Neural cell (in vitro differentiated cells): ENCODE data around the gene RANGRF. TPM values are rescaled to one million over a fixed set of nuclear protein-coding genes. Genes with fewer than 3 reads are reported as not detected.

Experiments used
- H2AFZ ChIP-seq: fragments of 200-600, 300-800 bp; sonication (generic), shearing (Covaris generic); 2 replicates; pipeline ENCODE4 v1.6.0; 2014; ENCODE audit warnings: low read depth, mild to moderate bottlenecking, antibody characterized with exemption, low read length, moderate library complexity
- H3F3A ChIP-seq: fragments of 200-600 bp; shearing (Covaris generic); 2 replicates; pipeline ENCODE4 v1.6.1; 2016; ENCODE audit warnings: mild to moderate bottlenecking, moderate library complexity, mixed read lengths, antibody characterized with exemption, low read length; ENCODE audit not compliant: insufficient read depth, poor library complexity, severe bottlenecking
- H3K27ac ChIP-seq: fragments of 200-600, 300-800 bp; sonication (generic), shearing (Covaris generic); 2 replicates; pipeline ENCODE4 v1.5.1; 2014; ENCODE audit warnings: mild to moderate bottlenecking, low read length, moderate library complexity
- H3K27me3 ChIP-seq: fragments of 300-800, 200-600 bp; sonication (generic), shearing (Covaris generic); 2 replicates; pipeline ENCODE4 v1.6.0; 2014; ENCODE audit warnings: mild to moderate bottlenecking, low read depth, low read length, moderate library complexity; ENCODE audit not compliant: insufficient read depth
- H3K36me3 ChIP-seq: fragments of 300-800, 200-600 bp; sonication (generic), shearing (Covaris generic); 2 replicates; pipeline ENCODE4 v1.5.1; 2014; ENCODE audit warnings: mild to moderate bottlenecking, antibody characterized with exemption, low read length, moderate library complexity; ENCODE audit not compliant: insufficient read depth
- H3K4me2 ChIP-seq: fragments of 300-800, 200-600 bp; sonication (generic), shearing (Covaris generic); 2 replicates; pipeline ENCODE4 v1.6.0; 2014; ENCODE audit warnings: mild to moderate bottlenecking, low read length
- H3K4me3 ChIP-seq: fragments of 300-800, 200-600 bp; sonication (generic), shearing (Covaris generic); 2 replicates; pipeline ENCODE4 v1.5.1; 2014; ENCODE audit warnings: mild to moderate bottlenecking, low read length, moderate library complexity
- H3K79me2 ChIP-seq: fragments of 200-600 bp; shearing (Covaris generic); replicated peaks from 2 replicates; pipeline ENCODE4 v1.6.0; 2014; ENCODE audit warnings: mild to moderate bottlenecking, low read length, moderate library complexity; ENCODE audit not compliant: insufficient read depth
- H3K9ac ChIP-seq: fragments of 300-800, 200-600 bp; sonication (generic), shearing (Covaris generic); 2 replicates; pipeline ENCODE4 v1.6.1; 2016; ENCODE audit warnings: mild to moderate bottlenecking, low read length, mixed read lengths
- H3K9me2 ChIP-seq: fragments of 200-600 bp; shearing (Covaris generic); 2 replicates; pipeline ENCODE4 v1.6.1; 2016; ENCODE audit warnings: mild to moderate bottlenecking, low read length, mixed read lengths; ENCODE audit not compliant: insufficient read depth
- H3K9me3 ChIP-seq: fragments of 200-600, 300-800 bp; sonication (generic), shearing (Covaris generic); 2 replicates; pipeline ENCODE4 v1.6.1; 2016; ENCODE audit warnings: mild to moderate bottlenecking, mixed run types, low read length, moderate library complexity, mixed read lengths
- H4K20me1 ChIP-seq: fragments of 200-600 bp; shearing (Covaris generic); 2 replicates; pipeline ENCODE4 v1.6.1; 2016; ENCODE audit warnings: mild to moderate bottlenecking, mixed run types; ENCODE audit not compliant: insufficient read depth
- CTCF ChIP-seq: fragments of 450-650 bp; IDR thresholded peaks from 2 replicates; pipeline ENCODE4 v1.5.1; 2014; ENCODE audit warnings: antibody characterized with exemption, mild to moderate bottlenecking, moderate library complexity; ENCODE audit not compliant: poor library complexity, severe bottlenecking
- EP300 ChIP-seq: fragments of 450-650 bp; conservative IDR thresholded peaks from 2 replicates; pipeline ENCODE4 v1.6.1; 2014; ENCODE audit warnings: antibody characterized with exemption, mild to moderate bottlenecking, moderate library complexity; ENCODE audit not compliant: poor library complexity, severe bottlenecking
- EZH2 ChIP-seq: fragments of 200-600, 300-800 bp; shearing (Covaris generic), sonication (generic); IDR thresholded peaks from 2 replicates; pipeline ENCODE4 v1.6.1; 2014; ENCODE audit warnings: antibody characterized with exemption, low read length, borderline replicate concordance, mild to moderate bottlenecking; ENCODE audit not compliant: insufficient read depth, poor library complexity, severe bottlenecking
- MXI1 ChIP-seq: fragments of 450-650 bp; conservative IDR thresholded peaks from 2 replicates; pipeline ENCODE4 v1.6.1; 2014; ENCODE audit warnings: antibody characterized with exemption, mild to moderate bottlenecking; ENCODE audit not compliant: poor library complexity, severe bottlenecking
- POLR2AphosphoS5 ChIP-seq: IDR thresholded peaks from 2 replicates; pipeline ENCODE4 v1.6.1; 2012
- RAD21 ChIP-seq: fragments of 450-650 bp; conservative IDR thresholded peaks from 2 replicates; pipeline ENCODE4 v1.6.1; 2014; ENCODE audit warnings: antibody characterized with exemption, mild to moderate bottlenecking, moderate library complexity
- REST ChIP-seq: IDR thresholded peaks from 2 replicates; pipeline ENCODE4 v1.6.1; 2012; ENCODE audit warnings: borderline replicate concordance
- SMC3 ChIP-seq: fragments of 450-650 bp; conservative IDR thresholded peaks from 2 replicates; pipeline ENCODE4 v1.6.1; 2014; ENCODE audit warnings: antibody characterized with exemption, mild to moderate bottlenecking, moderate library complexity; ENCODE audit not compliant: poor library complexity
- TAF1 ChIP-seq: IDR thresholded peaks from 2 replicates; pipeline ENCODE4 v1.6.1; 2012; ENCODE audit warnings: low read depth
- polyA plus RNA-seq: library from polyadenylated mRNA; depleted of rRNA; stranded (reverse); fragments of >200 nt; gene quantifications from 2 replicates; pipeline ENCODE4 v1.2.3, GENCODE V29; 2014

Gene RANGRF
- polyA plus RNA-seq, 1 donor from 2014 or later = 20.9 TPM

GRCh38 chr17:8289103-8289397, 580 bp downstream of the RANGRF start:
- Histone ChIP-seq H3K4me2 (peak overlapping the region; percentile 56), H3K27ac (no peak overlapping the region), H3K36me3 (no peaks in the 10 kb centered on the region), H3K9me2 (no peaks in the 10 kb centered on the region), H2AFZ (peak overlapping the region; percentile 73), H3K9ac (peak overlapping the region; percentile 68), H4K20me1 (no peaks in the 10 kb centered on the region), H3K27me3 (no peaks in the 10 kb centered on the region), H3K79me2 (no peaks in the 10 kb centered on the region), H3K4me3 (peak overlapping the region; percentile 78), H3K9me3 (no peaks in the 10 kb centered on the region), H3F3A (no peaks in the 10 kb centered on the region)
- TF ChIP-seq EZH2 = no peak
- no peak for TF ChIP-seq CTCF
- no peak for TF ChIP-seq MXI1
- TF ChIP-seq TAF1 = no peak

- Histone ChIP-seq H3K4me3 (peak overlapping the region; percentile 78), H3F3A (no peaks in the 10 kb centered on the region)
- TF ChIP-seq SMC3 (no peak), REST (no peak), EP300 (no peak), MXI1 (no peak), POLR2AphosphoS5 (no peak), RAD21 (no peak)
Measured at GRCh38 chr17:8290043-8290442, 1.6 kb downstream of the RANGRF start.

GRCh38 chr17:8292639-8293395, 4.3 kb downstream of the RANGRF start:
- Histone ChIP-seq H3K9ac (no peak overlapping the region), H3K4me3 (no peak overlapping the region), H2AFZ (no peak overlapping the region), H3K27me3 (no peaks in the 10 kb centered on the region), H3K9me2 (no peaks in the 10 kb centered on the region), H3K79me2 (no peaks in the 10 kb centered on the region), H4K20me1 (no peaks in the 10 kb centered on the region), H3K4me2 (no peak overlapping the region), H3K27ac (no peak overlapping the region), H3F3A (no peaks in the 10 kb centered on the region), H3K9me3 (no peaks in the 10 kb centered on the region), H3K36me3 (no peaks in the 10 kb centered on the region)
- no peak for TF ChIP-seq CTCF
- no peak for TF ChIP-seq MXI1
- no peak for TF ChIP-seq REST
- TF ChIP-seq RAD21 = no peak
- no peak for TF ChIP-seq SMC3
- TF ChIP-seq TAF1 = no peak
- no peak for TF ChIP-seq POLR2AphosphoS5
- TF ChIP-seq EP300 = no peak

More at GRCh38 chr17:8290043-8290442, 1.6 kb downstream of the RANGRF start:
- Histone ChIP-seq H3K4me2 (no peak overlapping the region), H3K27ac (no peak overlapping the region), H4K20me1 (no peaks in the 10 kb centered on the region), H2AFZ (no peak overlapping the region), H3K9me3 (no peaks in the 10 kb centered on the region), H3K79me2 (no peaks in the 10 kb centered on the region), H3K27me3 (no peaks in the 10 kb centered on the region), H3K9me2 (no peaks in the 10 kb centered on the region), H3K36me3 (no peaks in the 10 kb centered on the region), H3K9ac (no peak overlapping the region)
